ENCODE data around the gene POLA1.

DNA sequence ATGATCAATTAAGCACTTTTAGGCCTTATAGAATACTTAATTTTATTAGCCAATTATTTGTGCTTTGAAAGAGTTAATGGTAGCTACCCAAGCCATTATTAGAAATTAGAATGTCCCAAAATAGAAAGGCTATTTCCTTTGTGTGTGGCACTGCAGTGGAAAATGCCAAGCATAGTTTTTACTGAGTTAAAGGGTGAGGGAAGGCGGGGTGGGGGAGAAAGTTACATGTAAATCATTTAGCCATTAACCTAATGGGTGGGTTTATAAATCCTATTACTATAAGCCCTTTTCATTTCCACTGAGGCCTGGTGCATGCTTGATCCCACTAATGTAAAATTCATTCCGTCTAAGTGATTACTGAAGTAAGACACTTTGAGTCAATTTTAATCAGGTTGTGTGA lies 105.8 kb downstream of the POLA1 start:
- no peak for TF ChIP-seq CTCF (IDR thresholded peaks at IDR 0.05)
- no peak for TF ChIP-seq POLR2A (IDR thresholded peaks at IDR 0.05)
